Fibroblast of lung (primary cell): ENCODE data around the gene TTC19.

Experiments used
- EZH2 ChIP-seq: IDR thresholded peaks from 2 replicates; pipeline ENCODE4 v1.5.1; 2012; ENCODE audit warnings: low read length, control low read depth, mild to moderate bottlenecking; ENCODE audit errors: missing control alignments
- TF ChIP-seq, protein P1 (sequence below), 2 donors: IDR thresholded peaks in 1 of 2; conservative IDR thresholded peaks in 1 of 2; 1 replicate in 1 of 2; 2 replicates in 1 of 2; pipeline ENCODE4 v1.5.1; 2011 to 2012; ENCODE audit warnings: low read length in 2 of 2, control low read depth in 1 of 2, inconsistent platforms in 1 of 2, low read depth in 1 of 2, mild to moderate bottlenecking in 1 of 2

DNA sequence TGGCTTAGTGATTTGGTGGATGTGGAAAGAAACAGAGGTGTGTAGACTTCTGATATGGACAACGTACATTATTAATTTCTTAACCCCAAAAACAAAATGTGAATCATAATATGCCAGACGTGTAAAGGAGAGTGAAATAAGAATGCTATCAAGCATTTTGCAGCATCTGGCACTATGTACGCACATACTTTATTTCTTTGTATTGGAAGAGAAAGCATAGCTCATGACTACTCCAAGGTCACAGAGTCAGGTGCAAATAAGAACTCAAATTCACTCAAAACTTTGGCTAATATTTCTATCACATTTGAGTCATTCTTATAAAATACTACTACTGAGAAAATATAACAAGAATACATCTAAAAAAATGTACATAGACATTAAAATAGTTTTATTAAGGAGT, 74.8 kb downstream of the TTC19 start:
- TF ChIP-seq, protein P1, sequence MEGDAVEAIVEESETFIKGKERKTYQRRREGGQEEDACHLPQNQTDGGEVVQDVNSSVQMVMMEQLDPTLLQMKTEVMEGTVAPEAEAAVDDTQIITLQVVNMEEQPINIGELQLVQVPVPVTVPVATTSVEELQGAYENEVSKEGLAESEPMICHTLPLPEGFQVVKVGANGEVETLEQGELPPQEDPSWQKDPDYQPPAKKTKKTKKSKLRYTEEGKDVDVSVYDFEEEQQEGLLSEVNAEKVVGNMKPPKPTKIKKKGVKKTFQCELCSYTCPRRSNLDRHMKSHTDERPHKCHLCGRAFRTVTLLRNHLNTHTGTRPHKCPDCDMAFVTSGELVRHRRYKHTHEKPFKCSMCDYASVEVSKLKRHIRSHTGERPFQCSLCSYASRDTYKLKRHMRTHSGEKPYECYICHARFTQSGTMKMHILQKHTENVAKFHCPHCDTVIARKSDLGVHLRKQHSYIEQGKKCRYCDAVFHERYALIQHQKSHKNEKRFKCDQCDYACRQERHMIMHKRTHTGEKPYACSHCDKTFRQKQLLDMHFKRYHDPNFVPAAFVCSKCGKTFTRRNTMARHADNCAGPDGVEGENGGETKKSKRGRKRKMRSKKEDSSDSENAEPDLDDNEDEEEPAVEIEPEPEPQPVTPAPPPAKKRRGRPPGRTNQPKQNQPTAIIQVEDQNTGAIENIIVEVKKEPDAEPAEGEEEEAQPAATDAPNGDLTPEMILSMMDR (conservative IDR thresholded peaks at IDR 0.05 in 1 of 2, IDR thresholded peaks at IDR 0.05 in 1 of 2; ENCODE audit: low read depth in 1 of 2, low read length in 2 of 2): no peak
- TF ChIP-seq EZH2: no peak
